HG02798 (cell line): ENCODE measurements around the gene TNFAIP1.

Experiments used
- ATAC-seq: cut with Tn5 transposase; IDR thresholded peaks from one replicate; pipeline ENCODE4 v1.9.1; 2021; ENCODE audit warnings: mild to moderate bottlenecking; ENCODE audit not compliant: unreplicated experiment, poor library complexity

TNFAIP1 gene

GRCh38 chr17:28394337-28395116 is 59.0 kb downstream of the TNFAIP1 start:
- no peak for ATAC-seq

- no peak for ATAC-seq
Measured at GRCh38 chr17:28395426-28395825, 59.9 kb downstream of the TNFAIP1 start.

DNA sequence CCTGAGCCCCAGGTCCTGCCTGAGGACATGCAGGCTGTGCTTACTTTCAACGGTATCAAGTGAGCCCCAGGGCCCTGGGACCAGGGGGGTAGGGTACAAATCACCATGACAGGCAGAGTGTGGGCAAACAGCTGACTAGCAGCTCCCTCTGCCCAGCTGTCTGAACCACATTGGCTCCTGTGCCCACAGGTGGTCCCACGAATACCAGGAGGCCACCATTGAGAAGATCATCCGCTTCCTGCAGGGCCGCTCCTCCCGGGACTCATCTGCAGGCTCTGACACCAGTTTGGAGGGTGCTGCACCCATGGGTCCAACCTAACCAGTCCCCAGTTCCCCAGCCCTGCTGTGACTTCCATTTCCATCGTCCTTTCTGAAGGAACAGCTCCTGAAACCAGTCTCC is 60.4 kb downstream of the TNFAIP1 start:
- no peak for ATAC-seq
